ENCODE measurements around the gene TUBGCP6.

DNA sequence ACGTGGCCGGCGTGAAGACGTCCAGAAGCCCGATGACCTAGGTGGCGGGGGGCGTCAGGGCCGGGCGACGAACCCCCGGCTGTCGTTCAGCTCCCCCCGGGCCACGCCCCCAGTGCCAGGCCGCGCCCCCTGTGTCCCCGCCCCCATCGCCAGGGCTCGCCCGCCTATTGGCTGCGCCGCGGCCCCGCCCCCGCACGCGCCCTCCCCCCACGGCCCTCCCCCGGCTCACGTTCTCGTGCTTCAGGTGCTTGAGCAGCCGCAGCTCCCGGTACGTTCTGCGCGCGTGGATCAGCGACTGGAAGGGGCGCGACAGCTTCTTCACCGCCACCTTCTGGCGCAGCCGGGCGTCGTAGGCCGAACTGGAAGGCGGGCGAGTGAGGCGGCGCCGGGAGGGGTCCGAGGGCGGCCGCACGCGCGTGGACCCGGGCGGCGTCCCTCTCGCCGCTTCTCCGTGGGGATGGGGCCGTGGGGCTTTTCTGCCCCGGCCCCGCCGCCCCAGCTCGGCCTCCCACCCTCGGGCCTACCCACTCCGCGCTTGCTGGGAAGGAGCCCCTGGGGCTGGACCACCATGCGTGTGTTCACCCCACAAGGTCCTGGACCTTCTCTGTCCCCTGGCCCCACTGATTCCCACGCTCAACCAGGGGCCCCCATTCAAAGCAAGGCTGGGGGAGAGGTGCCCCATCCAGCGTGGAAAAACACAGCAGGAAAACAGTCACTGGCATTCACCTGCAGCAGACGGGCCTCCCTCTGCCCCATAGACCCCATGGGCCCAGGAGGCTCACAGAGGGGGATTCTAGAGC lies 23.0 kb upstream of the TUBGCP6 start:
- TF ChIP-seq ZNF331 (CRISPR knock-in tag; IDR thresholded peaks at IDR 0.05; ENCODE audit: low read depth), result no peak
- TF ChIP-seq, protein P1, sequence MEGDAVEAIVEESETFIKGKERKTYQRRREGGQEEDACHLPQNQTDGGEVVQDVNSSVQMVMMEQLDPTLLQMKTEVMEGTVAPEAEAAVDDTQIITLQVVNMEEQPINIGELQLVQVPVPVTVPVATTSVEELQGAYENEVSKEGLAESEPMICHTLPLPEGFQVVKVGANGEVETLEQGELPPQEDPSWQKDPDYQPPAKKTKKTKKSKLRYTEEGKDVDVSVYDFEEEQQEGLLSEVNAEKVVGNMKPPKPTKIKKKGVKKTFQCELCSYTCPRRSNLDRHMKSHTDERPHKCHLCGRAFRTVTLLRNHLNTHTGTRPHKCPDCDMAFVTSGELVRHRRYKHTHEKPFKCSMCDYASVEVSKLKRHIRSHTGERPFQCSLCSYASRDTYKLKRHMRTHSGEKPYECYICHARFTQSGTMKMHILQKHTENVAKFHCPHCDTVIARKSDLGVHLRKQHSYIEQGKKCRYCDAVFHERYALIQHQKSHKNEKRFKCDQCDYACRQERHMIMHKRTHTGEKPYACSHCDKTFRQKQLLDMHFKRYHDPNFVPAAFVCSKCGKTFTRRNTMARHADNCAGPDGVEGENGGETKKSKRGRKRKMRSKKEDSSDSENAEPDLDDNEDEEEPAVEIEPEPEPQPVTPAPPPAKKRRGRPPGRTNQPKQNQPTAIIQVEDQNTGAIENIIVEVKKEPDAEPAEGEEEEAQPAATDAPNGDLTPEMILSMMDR (conservative IDR thresholded peaks at IDR 0.05; ENCODE audit: low read depth in 2 of 2), result 0 out of 4 replicates have a peak, but pooled peaks have one; percentile 9 to 14
- TF ChIP-seq ZNF114 (CRISPR knock-in tag; IDR thresholded peaks at IDR 0.05), result no peak
- TF ChIP-seq, protein P2, sequence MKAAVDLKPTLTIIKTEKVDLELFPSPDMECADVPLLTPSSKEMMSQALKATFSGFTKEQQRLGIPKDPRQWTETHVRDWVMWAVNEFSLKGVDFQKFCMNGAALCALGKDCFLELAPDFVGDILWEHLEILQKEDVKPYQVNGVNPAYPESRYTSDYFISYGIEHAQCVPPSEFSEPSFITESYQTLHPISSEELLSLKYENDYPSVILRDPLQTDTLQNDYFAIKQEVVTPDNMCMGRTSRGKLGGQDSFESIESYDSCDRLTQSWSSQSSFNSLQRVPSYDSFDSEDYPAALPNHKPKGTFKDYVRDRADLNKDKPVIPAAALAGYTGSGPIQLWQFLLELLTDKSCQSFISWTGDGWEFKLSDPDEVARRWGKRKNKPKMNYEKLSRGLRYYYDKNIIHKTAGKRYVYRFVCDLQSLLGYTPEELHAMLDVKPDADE (IDR thresholded peaks at IDR 0.05), result no peak
